ENCODE results near the gene TMEM231. TPM values are rescaled to one million over a fixed set of nuclear protein-coding genes. Genes with fewer than 3 reads are reported as not detected.

Gene TMEM231
- total and polyA plus RNA-seq, 2 donors (not counting 3 experiments of a cell fraction or from before 2014, with no cell fraction given): 10.0 to 35.8 TPM

GRCh38 chr16:75558846-75559401 lies 2.9 kb upstream of the TMEM231 start:
- Histone ChIP-seq H4K20me1 (replicated peaks; ENCODE audit: control insufficient read depth, extremely low read depth, insufficient read depth, low read length) (no peaks in the 10 kb centered on the region), H3K9me1 (replicated peaks; ENCODE audit: control insufficient read depth, extremely low read depth, insufficient read depth, low read length) (no peaks in the 10 kb centered on the region), H3K36me3 (ENCODE audit: control insufficient read depth in 2 of 2, extremely low read depth in 1 of 2, insufficient read depth in 2 of 2, low read length in 2 of 2) (no peaks in the 10 kb centered on the region), H3K79me2 (ENCODE audit: control insufficient read depth, insufficient read depth, low read length) (no peaks in the 10 kb centered on the region), H3K4me3 (replicated peaks in 1 of 3; ENCODE audit: insufficient read depth in 1 of 3, low read depth in 1 of 3, low read length in 3 of 3) (no peak overlapping the region), H3K4me2 (ENCODE audit: insufficient read depth, low read length) (no peak overlapping the region), H3K27ac (ENCODE audit: insufficient read depth, low read depth, low read length) (no peak overlapping the region), H3K9me3 (replicated peaks; ENCODE audit: control insufficient read depth, insufficient read depth, low read length) (no peaks in the 10 kb centered on the region), H3K4me1 (ENCODE audit: control insufficient read depth, extremely low read depth, insufficient read depth, low read length) (peaks cover 5% of the 10 kb centered on the region), H3K9ac (replicated peaks; ENCODE audit: extremely low read depth, insufficient read depth, low read length) (no peak overlapping the region), H2AFZ (ENCODE audit: low read depth, low read length) (no peak overlapping the region), H3K27me3 (ENCODE audit: control insufficient read depth in 2 of 2, insufficient read depth in 2 of 2, low read length in 2 of 2) (peaks cover 12 to 29% of the 10 kb centered on the region in 2 experiments)
- TF ChIP-seq POLR2AphosphoS5 (IDR thresholded peaks at IDR 0.05; ENCODE audit: insufficient read depth, low read depth, low read length): no peak
- no peak for TF ChIP-seq GATA2 (IDR thresholded peaks at IDR 0.05; ENCODE audit: insufficient read depth, insufficient read length, low read depth, low read length)
- TF ChIP-seq, protein P1, sequence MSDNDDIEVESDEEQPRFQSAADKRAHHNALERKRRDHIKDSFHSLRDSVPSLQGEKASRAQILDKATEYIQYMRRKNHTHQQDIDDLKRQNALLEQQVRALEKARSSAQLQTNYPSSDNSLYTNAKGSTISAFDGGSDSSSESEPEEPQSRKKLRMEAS (IDR thresholded peaks at IDR 0.05; ENCODE audit: insufficient read depth, insufficient read length): no peak
- TF ChIP-seq MYC (IDR thresholded peaks at IDR 0.05; ENCODE audit: low read depth, low read length): no peak
- TF ChIP-seq JUN (IDR thresholded peaks at IDR 0.05; ENCODE audit: borderline replicate concordance, insufficient read depth, insufficient read length, low read depth): no peak
- TF ChIP-seq POLR2A (IDR thresholded peaks at IDR 0.05; ENCODE audit: low read depth, low read length): no peak
- no peak for TF ChIP-seq CTCF (IDR thresholded peaks at IDR 0.05; ENCODE audit: extremely low read depth in 1 of 2, insufficient read depth in 1 of 2, low read depth in 1 of 2, low read length in 2 of 2)
- no peak for TF ChIP-seq FOS (IDR thresholded peaks at IDR 0.05; ENCODE audit: borderline replicate concordance, insufficient read depth, low read length)
- no peak for TF ChIP-seq EZH2 (IDR thresholded peaks at IDR 0.05; ENCODE audit: borderline replicate concordance, low read depth, low read length, severe bottlenecking)
- CTCF ChIA-PET: no interaction called here
- no TSS peak for BruUV-seq (replicated peaks)
- DNase-seq (ENCODE audit: low read depth, low spot score) (no peak), FAIRE-seq (no peak)
- dilution Hi-C loops (cut with MboI; ENCODE audit: extremely low pct_ligation_motif_present, low sequenced_read_pairs): no loop called here
- intact Hi-C loops (cut with micrococcal nuclease): no loop called here
- POLR2A ChIA-PET: interaction anchor here (0.7 kb wide), 1 partner anchor 57 kb away, joined by 5 read pairs; no protein-coding TSS in a partner anchor
